ENCODE results near the gene PVALB.

The PVALB gene, protein sequence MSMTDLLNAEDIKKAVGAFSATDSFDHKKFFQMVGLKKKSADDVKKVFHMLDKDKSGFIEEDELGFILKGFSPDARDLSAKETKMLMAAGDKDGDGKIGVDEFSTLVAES
- long read RNA-seq, result 0 reads

GRCh38 chr22:36816636-36817524, at the start of gene PVALB:
PVALB (minus strand) TSS chr22:36817035; CDS start chr22:36817005, 30 bp downstream.
- no peak for DNase-seq (ENCODE audit: low read depth in 1 of 2, low spot score in 1 of 2)
- Histone ChIP-seq H3K27ac (replicated peaks) (no peak within 1 kb of the TSS), H3K27me3 (ENCODE audit: insufficient read depth, poor library complexity, severe bottlenecking) (peaks cover 56% of the 10 kb centered on the region), H3K4me3 (replicated peaks; ENCODE audit: insufficient read depth, low read length) (peak within 1 kb of the TSS; percentile 11; the same call in 1 of the 2 replicates)
- TF ChIP-seq, protein P1, sequence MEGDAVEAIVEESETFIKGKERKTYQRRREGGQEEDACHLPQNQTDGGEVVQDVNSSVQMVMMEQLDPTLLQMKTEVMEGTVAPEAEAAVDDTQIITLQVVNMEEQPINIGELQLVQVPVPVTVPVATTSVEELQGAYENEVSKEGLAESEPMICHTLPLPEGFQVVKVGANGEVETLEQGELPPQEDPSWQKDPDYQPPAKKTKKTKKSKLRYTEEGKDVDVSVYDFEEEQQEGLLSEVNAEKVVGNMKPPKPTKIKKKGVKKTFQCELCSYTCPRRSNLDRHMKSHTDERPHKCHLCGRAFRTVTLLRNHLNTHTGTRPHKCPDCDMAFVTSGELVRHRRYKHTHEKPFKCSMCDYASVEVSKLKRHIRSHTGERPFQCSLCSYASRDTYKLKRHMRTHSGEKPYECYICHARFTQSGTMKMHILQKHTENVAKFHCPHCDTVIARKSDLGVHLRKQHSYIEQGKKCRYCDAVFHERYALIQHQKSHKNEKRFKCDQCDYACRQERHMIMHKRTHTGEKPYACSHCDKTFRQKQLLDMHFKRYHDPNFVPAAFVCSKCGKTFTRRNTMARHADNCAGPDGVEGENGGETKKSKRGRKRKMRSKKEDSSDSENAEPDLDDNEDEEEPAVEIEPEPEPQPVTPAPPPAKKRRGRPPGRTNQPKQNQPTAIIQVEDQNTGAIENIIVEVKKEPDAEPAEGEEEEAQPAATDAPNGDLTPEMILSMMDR (IDR thresholded peaks at IDR 0.05; ENCODE audit: insufficient read depth, low read length), result no peak
- TF ChIP-seq REST (IDR thresholded peaks at IDR 0.05; ENCODE audit: insufficient replicate concordance, low read depth), result no peak
- TF ChIP-seq SPI1 (IDR thresholded peaks at IDR 0.05; ENCODE audit: borderline replicate concordance, low read depth), result no peak
- no peak for TF ChIP-seq POLR2AphosphoS5 (IDR thresholded peaks at IDR 0.05; ENCODE audit: low read depth)
- TF ChIP-seq GABPA (IDR thresholded peaks at IDR 0.05; ENCODE audit: low read depth), result no peak

DNA sequence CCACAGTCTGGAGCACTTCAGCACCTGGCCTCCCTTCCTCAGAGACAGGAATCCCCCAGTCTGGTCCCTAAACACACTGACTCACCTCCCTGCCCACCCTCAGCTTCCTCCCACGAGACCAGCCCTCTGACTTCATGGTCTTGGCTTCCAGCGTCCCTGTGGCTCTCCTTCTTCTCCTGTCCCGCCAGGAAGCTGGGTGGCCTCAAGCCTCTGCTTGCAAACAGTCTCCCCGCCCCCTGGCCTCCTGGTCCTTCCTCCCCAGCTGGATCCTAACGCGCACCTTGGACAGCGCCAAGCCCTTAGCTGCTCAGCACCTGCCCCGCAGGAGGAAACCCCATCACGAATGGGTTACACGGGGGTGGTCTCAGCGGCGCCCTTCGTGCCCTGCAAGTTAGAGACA, 48.5 kb upstream of the PVALB start:
- TF ChIP-seq, protein P1 (IDR thresholded peaks at IDR 0.05; ENCODE audit: insufficient read depth, low read length), result no peak
- TF ChIP-seq REST (IDR thresholded peaks at IDR 0.05; ENCODE audit: insufficient replicate concordance, low read depth), result peak; percentile 87
- Histone ChIP-seq H3K4me3 (replicated peaks; ENCODE audit: insufficient read depth, low read length) (no peak overlapping the region), H3K27ac (replicated peaks) (no peak overlapping the region), H3K27me3 (ENCODE audit: insufficient read depth, poor library complexity, severe bottlenecking) (no peaks in the 10 kb centered on the region)
- no peak for DNase-seq (ENCODE audit: low read depth in 1 of 2, low spot score in 1 of 2)

- H3K27me3 ChIP-seq (ENCODE audit: insufficient read depth, poor library complexity, severe bottlenecking), result no peaks in the 10 kb centered on the region
Observed at GRCh38 chr22:36864454-36865215, 47.8 kb upstream of the PVALB start.

GRCh38 chr22:36863979-36864378, 47.1 kb upstream of the PVALB start:
- H3K27me3 ChIP-seq (ENCODE audit: insufficient read depth, poor library complexity, severe bottlenecking), result no peaks in the 10 kb centered on the region
- no peak for DNase-seq (ENCODE audit: low read depth in 1 of 2, low spot score in 1 of 2)
- H3K4me3 ChIP-seq (replicated peaks; ENCODE audit: insufficient read depth, low read length), result no peak overlapping the region
- H3K27ac ChIP-seq (replicated peaks), result no peak overlapping the region
- TF ChIP-seq, protein P1 (IDR thresholded peaks at IDR 0.05; ENCODE audit: insufficient read depth, low read length), result no peak
- no peak for TF ChIP-seq POLR2AphosphoS5 (IDR thresholded peaks at IDR 0.05; ENCODE audit: low read depth)
- TF ChIP-seq SPI1 (IDR thresholded peaks at IDR 0.05; ENCODE audit: borderline replicate concordance, low read depth), result no peak
- TF ChIP-seq REST (IDR thresholded peaks at IDR 0.05; ENCODE audit: insufficient replicate concordance, low read depth), result no peak
- no peak for TF ChIP-seq GABPA (IDR thresholded peaks at IDR 0.05; ENCODE audit: low read depth)

More at GRCh38 chr22:36864454-36865215, 47.8 kb upstream of the PVALB start:
- Histone ChIP-seq H3K4me3 (replicated peaks; ENCODE audit: insufficient read depth, low read length) (no peak overlapping the region), H3K27ac (replicated peaks) (no peak overlapping the region)
- DNase-seq (ENCODE audit: low read depth in 1 of 2, low spot score in 1 of 2), result no peak
- TF ChIP-seq SPI1 (IDR thresholded peaks at IDR 0.05; ENCODE audit: borderline replicate concordance, low read depth) (peak; percentile 75; the same call in 1 of the 2 replicates), POLR2AphosphoS5 (IDR thresholded peaks at IDR 0.05; ENCODE audit: low read depth) (no peak)

Data from HL-60 (cell line).